DMS114 treated with DMSO at 0.1 percent for 48 hours (cell line): ENCODE measurements around the gene UCMA.
"Not testable (repeated sequence)": the region's sequence is repeated elsewhere in the genome, so short reads cannot be mapped to it uniquely, and the experiment has no call there.

ENCODE experiments used
- DNase-seq: peaks from one replicate; lab custom pipeline; 2025; ENCODE audit not compliant: unreplicated experiment; lab: John Stamatoyannopoulos, UW

The UCMA gene

DNA sequence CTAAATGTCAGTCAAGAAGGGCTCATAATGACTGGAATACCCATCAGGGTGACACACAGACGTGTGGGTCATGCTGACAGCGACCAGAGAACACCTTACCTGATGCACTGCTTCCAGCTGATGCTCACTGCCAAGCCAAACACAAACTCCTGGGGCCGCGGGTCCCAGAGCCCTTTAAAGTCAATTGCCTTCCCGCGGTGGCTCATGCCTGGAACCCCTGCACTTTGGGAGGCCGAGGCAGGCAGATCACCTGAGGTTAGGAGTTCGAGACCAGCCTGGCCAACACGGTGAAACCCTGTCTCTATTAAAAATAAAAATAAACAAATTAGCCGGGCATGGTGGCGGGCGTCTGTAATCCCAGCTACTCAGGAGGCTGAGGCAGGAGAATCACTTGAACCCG lies 562 bp upstream of the UCMA start:
- not testable (repeated sequence) for DNase-seq

DNA sequence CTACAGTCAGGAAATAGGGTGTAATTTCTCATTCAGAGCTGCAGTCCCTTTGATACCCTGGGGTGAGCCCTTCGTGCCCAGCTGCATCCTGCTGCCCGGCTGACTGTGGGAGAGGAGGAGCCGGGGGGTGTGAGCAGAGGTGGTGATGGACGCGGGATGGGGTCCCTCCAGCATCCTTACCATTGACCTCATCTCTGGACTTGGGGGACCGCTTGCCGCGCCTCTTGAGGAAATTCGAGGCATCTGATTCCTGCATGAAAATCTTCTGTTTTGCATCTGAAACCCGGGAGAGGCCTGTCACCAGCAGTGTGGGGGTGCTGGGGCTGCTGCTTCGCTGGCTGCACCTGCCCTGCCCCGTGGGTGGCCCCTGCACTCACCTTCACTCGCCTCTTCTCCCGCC lies 816 bp downstream of the UCMA start:
- no peak for DNase-seq

- DNase-seq = no peak
These were observed 2.4 kb downstream of the UCMA start for GRCh38 chr10:13231808-13232207.

- DNase-seq = no peak
These were observed 3.0 kb downstream of the UCMA start for GRCh38 chr10:13231190-13231589.

- no peak for DNase-seq
These were observed 7.1 kb downstream of the UCMA start for GRCh38 chr10:13227031-13227430.

DNA sequence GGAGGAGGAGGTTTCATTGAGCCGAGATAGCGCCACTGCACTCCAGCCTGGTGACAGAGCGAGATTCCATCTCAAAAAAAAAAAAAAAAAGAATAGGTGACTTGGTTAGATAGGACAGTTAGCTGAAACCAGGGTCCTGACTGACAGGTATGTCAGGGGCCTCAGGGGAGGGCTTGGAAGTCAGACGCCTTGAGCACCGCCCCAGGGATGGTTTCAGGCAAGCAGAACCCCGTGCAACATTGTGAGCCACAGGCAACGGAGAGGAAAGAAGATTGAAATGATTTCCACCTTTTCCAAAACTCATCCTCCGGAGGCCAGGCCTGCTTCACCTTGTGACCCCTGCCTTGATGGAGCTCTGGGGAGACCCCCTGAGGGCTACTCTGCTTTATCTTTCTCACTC lies 8.6 kb downstream of the UCMA start:
- DNase-seq = no peak

- no peak for DNase-seq
These were observed 9.8 kb downstream of the UCMA start for GRCh38 chr10:13224210-13224995.

DNA sequence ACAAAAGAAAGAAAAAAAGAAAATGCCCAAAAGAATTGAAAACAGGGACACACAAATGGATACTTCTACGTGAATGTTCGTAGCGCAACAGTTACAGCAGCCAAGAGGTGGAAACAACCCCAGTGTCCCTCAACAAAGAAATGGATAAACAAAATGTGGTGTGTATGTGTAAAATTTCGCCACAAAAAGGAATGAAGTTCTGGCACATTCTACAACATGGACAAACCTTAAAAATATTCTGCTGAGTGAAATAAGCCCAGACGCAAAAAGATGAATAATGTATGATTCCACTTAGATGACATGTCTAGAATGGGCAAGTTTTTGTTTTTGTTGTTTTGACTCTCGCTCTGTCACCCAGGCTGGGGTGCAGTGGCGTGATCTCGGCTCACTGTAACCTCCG lies 10.9 kb downstream of the UCMA start:
- DNase-seq = no peak

- no peak for DNase-seq
These were observed 11.6 kb downstream of the UCMA start for GRCh38 chr10:13222566-13222965.

- no peak for DNase-seq
These were observed 12.0 kb downstream of the UCMA start for GRCh38 chr10:13222151-13222550.

DNA sequence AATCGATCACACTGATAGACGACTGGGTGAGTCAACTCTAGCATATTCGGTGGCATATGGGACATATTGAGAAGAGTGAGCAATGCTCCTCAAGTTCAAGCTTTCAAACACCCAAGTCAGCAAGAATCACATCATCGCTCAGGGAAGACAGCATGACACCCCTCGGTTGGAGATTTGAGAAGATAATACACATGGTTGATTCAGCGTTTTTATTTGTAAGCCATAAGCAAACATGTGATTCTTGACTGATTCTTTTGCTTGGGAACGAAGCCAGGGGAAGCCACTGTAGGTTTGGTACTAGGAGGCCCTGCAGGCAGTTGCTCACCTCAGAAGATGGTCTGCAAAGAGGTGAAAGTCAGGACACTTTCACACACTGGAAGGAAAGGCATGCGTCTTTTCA lies 12.6 kb downstream of the UCMA start:
- DNase-seq = no peak

DNA sequence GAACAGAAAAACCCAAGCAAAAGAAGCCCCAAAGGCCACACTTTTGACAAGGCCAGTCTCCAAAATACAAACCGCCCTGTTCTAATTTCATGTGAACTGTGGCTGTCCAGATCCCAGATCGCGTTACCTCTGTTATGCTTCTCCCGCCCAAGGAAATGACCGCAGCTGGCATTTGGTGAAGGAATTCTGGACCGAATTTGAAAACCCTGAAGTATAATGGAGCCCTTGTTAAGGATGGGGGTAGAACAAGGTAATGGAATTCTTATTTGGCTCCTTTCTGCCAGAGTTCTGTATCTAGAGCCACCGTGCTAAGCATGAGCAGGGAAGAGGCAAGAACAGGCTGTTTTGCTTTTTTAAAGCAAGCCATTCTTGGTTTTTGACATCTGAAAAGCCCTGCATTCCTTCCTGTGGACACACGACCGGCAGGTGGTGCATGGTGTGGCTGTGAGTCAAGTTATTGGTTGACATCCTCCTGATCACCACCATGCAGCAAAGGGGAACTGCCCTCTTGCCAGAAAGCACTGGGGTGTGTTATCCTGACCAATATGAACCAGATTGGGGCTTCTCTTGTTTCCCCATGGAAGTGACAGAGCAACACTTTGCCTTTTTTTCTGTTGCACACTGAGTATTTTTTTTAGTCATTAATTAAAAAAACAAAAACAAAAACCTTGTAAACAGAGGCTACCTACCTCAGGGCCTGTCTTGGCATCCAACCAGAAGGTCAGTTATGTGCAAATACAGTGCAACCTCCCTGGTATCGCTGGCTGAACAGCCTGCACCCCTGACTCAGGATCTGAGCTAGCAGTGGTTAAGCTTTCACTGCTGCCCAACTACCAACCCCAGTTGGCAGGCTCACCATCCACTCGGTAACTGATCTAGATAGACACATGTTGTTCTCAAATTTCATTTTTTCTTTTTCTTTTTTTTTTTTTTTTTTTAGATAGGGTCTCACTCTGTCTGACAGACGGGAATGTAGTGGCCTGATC lies 14.2 kb downstream of the UCMA start:
- DNase-seq = no peak

GRCh38 chr10:13218878-13219277 lies 15.3 kb downstream of the UCMA start:
- no peak for DNase-seq

DNA sequence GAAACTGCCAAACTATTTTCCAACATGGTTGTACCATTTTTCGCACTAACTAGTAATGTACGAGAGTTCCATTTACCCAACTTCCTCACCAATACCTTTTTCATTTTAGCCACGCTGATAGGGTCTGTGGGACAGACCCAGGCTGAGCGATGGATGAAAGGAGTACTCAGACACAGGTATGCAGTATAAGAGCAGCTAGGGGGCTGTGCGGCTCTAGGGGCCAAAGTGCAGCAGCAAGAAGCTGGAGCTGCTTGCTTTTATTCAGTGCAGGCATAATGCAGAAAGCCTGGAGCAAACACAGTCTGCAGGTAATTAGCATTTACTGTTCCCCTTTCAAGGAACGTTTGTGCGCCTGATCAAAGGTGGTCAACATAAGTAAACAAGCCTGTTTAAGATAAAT lies 21.0 kb downstream of the UCMA start:
- no peak for DNase-seq

GRCh38 chr10:13206546-13207443 lies 27.4 kb downstream of the UCMA start:
- DNase-seq = peak; percentile 28

- no peak for DNase-seq
These were observed 28.1 kb downstream of the UCMA start for GRCh38 chr10:13206091-13206490.

- no peak for DNase-seq
These were observed 33.0 kb downstream of the UCMA start for GRCh38 chr10:13201132-13201531.

- no peak for DNase-seq
These were observed 39.2 kb downstream of the UCMA start for GRCh38 chr10:13195016-13195415.

DNA sequence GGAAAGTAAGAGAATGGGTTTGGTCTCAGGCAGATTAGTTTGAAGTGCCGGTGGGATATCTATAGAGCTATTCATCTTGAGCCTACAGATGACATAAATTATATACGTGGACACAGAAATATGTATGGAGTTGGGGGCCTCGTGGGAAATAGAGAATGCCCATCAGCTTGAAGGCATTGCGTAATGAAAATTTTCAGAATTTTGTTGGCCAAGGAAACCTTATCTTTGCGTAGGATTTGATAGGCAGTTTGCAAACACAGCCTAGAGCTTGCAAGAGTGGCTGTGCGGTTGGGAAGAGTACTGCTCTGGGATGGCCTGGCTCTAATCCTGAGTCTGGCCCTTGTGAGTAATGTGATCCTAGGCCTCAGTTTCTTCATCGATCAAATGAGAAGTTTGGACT lies 40.5 kb downstream of the UCMA start:
- no peak for DNase-seq

GRCh38 chr10:13191362-13191761 lies 42.8 kb downstream of the UCMA start:
- no peak for DNase-seq

DNA sequence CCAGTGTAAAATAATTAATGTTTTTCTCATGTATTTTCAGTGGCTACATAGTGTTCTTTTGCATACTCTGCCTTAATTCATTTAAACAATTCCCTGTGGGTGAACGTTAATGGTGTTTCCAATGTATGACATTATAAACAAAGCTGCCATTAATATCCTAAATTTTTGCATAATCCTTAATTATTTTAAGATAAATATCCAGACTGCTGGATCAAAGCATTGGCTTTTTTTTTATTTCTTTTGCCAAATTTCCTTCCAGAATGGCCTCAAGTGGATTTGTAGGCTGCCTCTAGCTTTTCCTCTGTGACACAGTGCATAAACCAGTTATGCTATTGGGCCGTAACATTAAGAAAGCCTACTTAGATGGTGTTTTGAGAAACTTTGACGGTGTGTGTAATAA lies 43.4 kb downstream of the UCMA start:
- no peak for DNase-seq
